ENCODE results near the gene KIAA0232. TPM values are rescaled to one million over a fixed set of nuclear protein-coding genes. Genes with fewer than 3 reads are reported as not detected.
A peak's percentile ranks its signal among the peaks of the same experiment; 100 is the strongest.

The KIAA0232 gene
- total RNA-seq, 1 experiment from 2014 or later, result 6.2 TPM

GRCh38 chr4:6770581-6771228 is 11.8 kb upstream of the KIAA0232 start:
- in situ Hi-C loops (cut with HindIII; ENCODE audit: low pct_unique_long_range_greater_than_20kb, low sequenced_read_pairs), result no loop called here
- DNase-seq (ENCODE audit: low read depth), result no peak

DNA sequence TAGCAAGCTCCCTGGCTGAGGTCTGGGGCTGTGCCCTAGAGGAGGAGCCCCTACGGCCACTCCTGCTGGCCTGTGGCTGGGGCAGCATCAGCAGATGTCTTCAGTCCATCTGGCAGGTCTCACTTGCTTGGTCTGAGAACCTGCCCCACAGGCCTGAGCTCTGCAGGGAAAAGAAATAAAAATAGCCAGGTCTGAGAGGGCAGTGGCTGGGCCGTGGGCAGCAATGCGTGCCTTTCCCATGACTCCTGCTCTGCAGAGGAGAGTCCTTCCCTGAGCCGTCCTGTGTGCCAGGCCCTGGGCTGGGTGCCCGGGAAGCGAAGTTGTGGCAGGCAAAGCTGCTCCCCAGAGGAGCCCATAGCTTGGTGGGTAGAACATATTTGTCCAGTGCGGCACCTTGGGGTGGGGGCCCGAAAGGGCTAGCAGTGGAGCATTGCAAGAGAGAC is 11.3 kb upstream of the KIAA0232 start:
- no peak for DNase-seq (ENCODE audit: low read depth)
- in situ Hi-C loops (cut with HindIII; ENCODE audit: low pct_unique_long_range_greater_than_20kb, low sequenced_read_pairs), result no loop called here

- DNase-seq (ENCODE audit: low read depth), result no peak
- in situ Hi-C loops (cut with HindIII; ENCODE audit: low pct_unique_long_range_greater_than_20kb, low sequenced_read_pairs), result no loop called here
Observed at GRCh38 chr4:6772223-6772928, 10.2 kb upstream of the KIAA0232 start.

- in situ Hi-C loops (cut with HindIII; ENCODE audit: low pct_unique_long_range_greater_than_20kb, low sequenced_read_pairs), result no loop called here
- no peak for DNase-seq (ENCODE audit: low read depth)
Observed at GRCh38 chr4:6773106-6773505, 9.4 kb upstream of the KIAA0232 start.

- DNase-seq (ENCODE audit: low read depth), result no peak
- in situ Hi-C loops (cut with HindIII; ENCODE audit: low pct_unique_long_range_greater_than_20kb, low sequenced_read_pairs), result no loop called here
Observed at GRCh38 chr4:6773616-6774540, 8.6 kb upstream of the KIAA0232 start.

DNA sequence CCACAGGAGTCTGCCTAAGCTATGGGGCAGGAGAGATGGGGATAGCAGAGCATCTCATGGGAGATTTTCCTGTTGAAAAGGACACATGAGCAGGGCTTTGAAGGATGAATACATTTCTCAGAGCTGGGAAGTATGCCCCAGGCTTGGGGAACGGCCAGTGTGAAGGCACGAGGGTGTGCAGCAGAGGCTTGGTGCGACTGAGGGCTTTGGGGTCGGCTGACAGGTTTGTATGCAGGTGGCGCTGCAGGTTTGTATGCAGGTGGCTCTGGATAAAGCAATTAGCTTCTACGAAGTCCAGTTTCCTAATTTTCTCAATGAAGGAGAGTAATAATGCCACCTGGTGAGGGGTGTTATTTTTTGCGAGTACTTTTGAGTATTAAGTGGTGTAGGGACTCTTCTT is 6.8 kb upstream of the KIAA0232 start:
- no peak for DNase-seq (ENCODE audit: low read depth)
- in situ Hi-C loops (cut with HindIII; ENCODE audit: low pct_unique_long_range_greater_than_20kb, low sequenced_read_pairs), result no loop called here

DNA sequence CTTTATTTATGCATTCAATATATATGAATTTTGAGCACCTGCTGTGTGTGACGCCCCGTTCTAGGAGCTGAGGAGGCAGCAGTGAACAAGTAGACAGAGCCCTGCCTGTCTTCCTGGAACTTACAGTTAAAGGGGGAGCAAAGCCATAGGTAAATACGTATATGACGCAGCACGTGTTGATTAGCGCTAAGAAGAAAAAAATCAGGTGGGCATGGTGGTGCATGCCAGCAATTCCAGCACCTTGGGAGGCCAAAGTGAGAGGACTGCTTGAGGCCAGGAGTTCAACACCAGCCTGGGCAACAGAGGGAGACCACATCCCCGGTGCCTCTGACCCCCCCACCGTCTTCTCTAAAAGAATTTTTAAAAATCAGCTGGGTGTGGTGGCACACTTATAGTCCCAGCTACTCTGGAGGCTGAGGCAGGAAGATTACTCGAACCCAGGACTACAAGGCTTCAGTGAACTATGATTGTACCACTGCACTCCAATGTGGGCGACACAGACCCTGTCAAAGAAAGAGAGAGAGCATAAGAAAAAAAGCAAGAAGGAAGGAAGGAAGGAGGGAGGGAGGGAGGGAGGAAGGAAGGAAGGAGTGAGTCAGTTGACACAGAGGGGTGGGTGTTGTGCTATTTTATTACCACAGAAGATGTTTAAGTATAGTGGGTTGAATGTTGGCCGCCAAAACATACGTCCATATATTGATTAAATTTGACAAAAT is 5.4 kb upstream of the KIAA0232 start:
- DNase-seq (ENCODE audit: low read depth), result no peak
- in situ Hi-C loops (cut with HindIII; ENCODE audit: low pct_unique_long_range_greater_than_20kb, low sequenced_read_pairs), result no loop called here

DNA sequence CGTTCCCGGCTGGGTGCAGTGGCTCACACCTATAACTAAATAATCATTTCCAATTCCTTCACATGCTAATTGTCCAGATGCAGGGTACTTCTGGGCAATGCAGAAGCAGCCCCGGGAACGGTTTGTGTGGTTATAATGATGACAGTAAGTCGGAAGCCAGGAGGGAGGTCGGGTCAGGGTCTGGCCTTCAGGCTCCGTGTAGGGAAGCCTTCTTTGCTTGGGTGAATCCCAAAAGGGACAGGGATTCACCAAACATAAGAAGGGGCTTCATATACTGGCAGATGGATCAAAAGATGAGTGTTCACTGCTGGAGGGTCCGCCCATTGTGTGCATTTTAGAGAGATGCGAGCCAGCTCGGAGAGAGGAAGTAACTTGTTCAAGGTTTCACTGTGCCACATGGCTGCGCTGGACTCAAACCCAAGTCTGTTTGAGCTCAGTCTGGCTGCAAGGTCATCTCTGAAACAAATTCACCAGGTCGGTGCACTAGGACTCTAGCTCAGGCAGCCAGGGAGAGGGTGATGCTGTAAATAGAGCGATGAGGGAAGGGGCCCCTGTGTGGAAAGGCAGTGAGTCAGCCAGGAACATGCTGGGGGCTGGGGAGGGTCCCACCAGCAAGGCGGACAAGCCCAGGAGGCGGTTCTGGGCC is 4.8 kb upstream of the KIAA0232 start:
- in situ Hi-C loops (cut with HindIII; ENCODE audit: low pct_unique_long_range_greater_than_20kb, low sequenced_read_pairs), result no loop called here
- DNase-seq (ENCODE audit: low read depth), result no peak

GRCh38 chr4:6778435-6778834 is 4.1 kb upstream of the KIAA0232 start:
- in situ Hi-C loops (cut with HindIII; ENCODE audit: low pct_unique_long_range_greater_than_20kb, low sequenced_read_pairs), result no loop called here
- no peak for DNase-seq (ENCODE audit: low read depth)

DNA sequence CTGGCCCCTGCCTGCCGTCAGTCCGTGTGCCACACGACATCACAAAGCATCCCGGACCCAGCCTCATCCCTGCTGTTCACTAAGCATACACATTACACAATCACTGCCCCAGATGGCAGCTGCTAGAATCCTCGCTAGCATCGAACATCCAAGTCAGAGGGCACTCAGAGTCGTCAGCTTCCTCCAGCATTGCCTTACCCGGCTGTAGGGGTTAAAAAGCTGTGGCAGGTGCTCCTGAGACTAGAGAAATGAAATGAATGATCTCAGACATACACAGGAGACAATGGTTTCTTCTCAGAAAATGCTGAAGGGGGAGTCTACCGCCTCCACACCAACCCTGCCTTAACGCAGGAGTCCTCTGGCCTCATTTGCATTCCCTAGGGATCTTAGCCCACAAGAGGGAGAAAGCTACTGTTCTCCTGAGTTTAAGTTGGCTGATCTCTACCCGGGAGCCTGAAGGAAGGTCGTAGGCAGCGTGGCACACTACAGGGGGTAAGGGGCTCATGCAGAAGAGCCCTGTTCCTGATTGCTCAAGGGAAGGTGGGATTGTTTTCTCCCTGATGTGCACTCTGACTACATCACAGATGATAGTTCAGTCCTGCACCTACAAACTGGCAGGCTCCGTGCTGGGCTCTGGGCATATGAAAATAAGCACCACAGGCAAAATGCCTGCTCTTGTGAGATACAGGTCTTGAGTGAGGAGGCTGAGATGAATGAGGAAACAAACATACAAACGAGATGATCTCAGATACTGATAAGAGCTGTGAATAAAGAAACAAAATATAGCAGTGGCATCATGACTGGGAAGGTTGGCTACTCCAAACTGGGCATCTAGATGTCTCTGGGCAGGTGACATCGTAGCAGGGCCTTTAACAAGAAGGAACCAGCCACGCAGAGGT is 2.6 kb upstream of the KIAA0232 start:
- no peak for DNase-seq (ENCODE audit: low read depth)

GRCh38 chr4:6781113-6781512 is 1.4 kb upstream of the KIAA0232 start:
- DNase-seq (ENCODE audit: low read depth), result no peak
- in situ Hi-C loops (cut with HindIII; ENCODE audit: low pct_unique_long_range_greater_than_20kb, low sequenced_read_pairs), result no loop called here

More for the DNA sequence above, 2.6 kb upstream of the KIAA0232 start:
- in situ Hi-C loops (cut with HindIII; ENCODE audit: low pct_unique_long_range_greater_than_20kb, low sequenced_read_pairs), result no loop called here

DNA sequence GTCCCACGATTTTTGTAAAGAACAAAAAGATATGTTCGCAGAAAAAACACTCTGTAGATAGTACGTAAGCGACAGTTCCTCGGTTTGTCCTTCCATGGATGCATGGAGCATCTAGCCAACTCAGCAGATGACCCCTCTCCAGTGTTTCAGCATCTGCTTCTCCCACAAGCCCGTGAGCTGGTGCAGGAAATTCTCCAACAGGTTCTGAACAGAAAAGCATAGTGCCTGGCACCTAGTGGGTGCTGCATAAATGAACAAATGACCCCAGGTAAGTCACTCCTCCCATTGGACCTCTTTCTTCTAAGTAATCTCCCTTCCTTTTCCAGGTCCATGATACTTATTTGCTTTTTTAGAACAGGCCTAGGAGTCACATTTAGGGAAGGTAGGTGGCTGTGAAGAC is 966 bp upstream of the KIAA0232 start:
- no peak for DNase-seq (ENCODE audit: low read depth)
- in situ Hi-C loops (cut with HindIII; ENCODE audit: low pct_unique_long_range_greater_than_20kb, low sequenced_read_pairs), result no loop called here

GRCh38 chr4:6782846-6783110 is 251 bp downstream of the KIAA0232 start:
- DNase-seq (ENCODE audit: low read depth), result no peak
- in situ Hi-C loops (cut with HindIII; ENCODE audit: low pct_unique_long_range_greater_than_20kb, low sequenced_read_pairs), result no loop called here

DNA sequence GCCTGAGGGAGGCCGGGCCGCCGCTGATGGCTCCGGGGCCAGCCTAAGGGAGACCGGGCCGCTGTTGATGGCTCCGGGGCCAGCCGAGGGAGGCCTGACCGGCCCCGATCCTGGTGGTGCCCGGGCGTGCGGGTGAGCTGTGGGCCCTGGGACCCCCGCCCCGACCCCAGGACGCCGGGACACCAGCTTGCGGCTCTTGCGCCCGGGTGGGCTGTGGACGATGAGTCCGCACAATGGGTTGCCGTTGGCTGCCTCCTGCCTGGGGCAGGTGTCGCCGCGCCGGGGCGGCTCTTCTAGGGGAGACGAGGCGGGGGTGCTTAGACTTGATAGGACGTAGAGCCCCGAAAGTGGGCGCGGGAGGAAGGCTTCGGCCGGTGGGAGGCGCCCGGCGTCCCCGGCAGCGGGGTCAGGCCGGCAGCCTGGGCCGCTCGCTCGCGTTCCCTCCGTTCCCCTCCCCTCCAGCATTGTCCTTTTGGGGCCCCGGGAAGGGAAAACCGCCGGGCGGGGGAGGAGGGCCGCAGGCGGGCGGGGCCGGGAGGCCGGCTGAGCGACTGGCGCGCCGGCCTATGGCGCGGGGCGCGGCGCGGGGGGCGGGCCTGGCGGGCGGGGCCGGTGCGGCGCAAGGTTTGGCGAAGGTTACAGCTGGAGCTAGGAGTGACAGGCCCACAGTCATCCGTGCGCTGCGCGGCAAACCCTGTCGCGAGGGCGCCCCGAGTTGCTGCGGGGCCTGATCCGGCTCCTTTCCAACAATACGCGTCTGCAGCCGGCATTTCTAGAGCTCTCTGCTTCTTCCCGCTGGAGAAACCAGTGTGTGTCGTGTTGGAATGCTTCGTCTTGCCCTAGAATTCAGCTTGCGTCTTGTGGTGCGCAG is 819 bp downstream of the KIAA0232 start:
- DNase-seq (ENCODE audit: low read depth), result peak; percentile 74
- in situ Hi-C loops (cut with HindIII; ENCODE audit: low pct_unique_long_range_greater_than_20kb, low sequenced_read_pairs), result no loop called here

GRCh38 chr4:6785572-6785925 is 3.0 kb downstream of the KIAA0232 start:
- in situ Hi-C loops (cut with HindIII; ENCODE audit: low pct_unique_long_range_greater_than_20kb, low sequenced_read_pairs), result no loop called here
- no peak for DNase-seq (ENCODE audit: low read depth)

DNA sequence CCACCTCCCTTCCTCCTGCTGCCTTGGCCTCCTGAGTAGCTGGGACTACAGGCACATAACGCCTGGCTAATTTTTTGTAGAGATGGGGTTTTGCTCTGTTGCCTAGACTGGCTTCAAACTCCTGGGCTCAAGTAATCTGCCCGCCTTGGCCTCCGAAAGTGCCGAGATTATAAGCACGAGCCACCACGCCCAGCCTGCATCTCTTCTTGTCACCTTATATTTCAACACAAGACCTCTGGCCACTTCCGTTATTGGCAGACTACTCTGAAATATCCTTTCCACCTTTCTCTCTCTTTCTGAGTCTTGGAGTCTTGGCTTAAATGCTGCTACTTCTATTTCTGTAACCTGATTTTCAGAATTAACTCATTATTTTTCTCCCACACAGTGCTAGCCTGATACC is 5.6 kb downstream of the KIAA0232 start:
- no peak for DNase-seq (ENCODE audit: low read depth)
- in situ Hi-C loops (cut with HindIII; ENCODE audit: low pct_unique_long_range_greater_than_20kb, low sequenced_read_pairs), result no loop called here
